ENCODE data around the gene KCNV2.

DNA sequence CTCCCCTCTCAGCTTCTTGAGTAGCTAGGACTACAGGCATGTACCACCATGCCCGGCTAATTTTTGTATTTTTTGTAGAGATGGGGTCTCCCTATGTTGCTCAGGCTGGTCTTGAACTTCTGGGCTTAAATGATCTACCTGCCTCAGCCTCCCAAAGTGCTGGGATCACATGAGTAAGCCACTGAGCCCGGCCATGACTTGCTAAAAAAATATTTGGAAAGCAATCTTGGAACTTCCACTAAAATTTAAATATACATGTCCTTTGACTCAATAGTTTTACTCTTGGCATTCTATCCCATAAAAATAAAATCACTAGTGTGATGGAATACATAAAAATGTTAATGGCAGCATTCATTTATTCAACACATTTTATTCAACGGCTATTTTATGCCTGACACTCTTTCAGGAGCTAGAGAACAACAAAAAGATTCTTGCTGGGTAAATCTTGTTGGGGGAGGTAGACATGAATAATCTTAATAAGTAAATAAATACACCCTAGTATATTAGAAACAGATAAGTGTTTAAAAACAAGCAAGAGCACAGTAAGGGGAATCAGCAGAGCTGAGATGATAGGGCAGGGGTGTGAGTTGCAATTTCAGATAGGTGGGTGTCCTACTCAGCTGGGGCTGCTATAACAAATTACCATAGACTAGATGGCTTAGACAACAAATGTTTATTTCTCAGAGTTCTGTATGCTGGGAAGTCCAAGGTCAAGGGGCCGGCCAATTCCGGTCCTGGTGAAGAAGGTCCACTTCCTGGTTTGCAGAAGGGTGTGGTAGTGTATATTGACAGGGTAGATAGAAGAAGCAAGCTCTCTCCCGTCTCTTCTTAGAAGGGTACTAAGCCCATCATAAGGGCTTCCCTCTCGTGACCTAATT lies 50.7 kb downstream of the KCNV2 start:
- TF ChIP-seq, protein P1, sequence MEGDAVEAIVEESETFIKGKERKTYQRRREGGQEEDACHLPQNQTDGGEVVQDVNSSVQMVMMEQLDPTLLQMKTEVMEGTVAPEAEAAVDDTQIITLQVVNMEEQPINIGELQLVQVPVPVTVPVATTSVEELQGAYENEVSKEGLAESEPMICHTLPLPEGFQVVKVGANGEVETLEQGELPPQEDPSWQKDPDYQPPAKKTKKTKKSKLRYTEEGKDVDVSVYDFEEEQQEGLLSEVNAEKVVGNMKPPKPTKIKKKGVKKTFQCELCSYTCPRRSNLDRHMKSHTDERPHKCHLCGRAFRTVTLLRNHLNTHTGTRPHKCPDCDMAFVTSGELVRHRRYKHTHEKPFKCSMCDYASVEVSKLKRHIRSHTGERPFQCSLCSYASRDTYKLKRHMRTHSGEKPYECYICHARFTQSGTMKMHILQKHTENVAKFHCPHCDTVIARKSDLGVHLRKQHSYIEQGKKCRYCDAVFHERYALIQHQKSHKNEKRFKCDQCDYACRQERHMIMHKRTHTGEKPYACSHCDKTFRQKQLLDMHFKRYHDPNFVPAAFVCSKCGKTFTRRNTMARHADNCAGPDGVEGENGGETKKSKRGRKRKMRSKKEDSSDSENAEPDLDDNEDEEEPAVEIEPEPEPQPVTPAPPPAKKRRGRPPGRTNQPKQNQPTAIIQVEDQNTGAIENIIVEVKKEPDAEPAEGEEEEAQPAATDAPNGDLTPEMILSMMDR (IDR thresholded peaks at IDR 0.05; ENCODE audit: insufficient read depth, low read depth, low read length) = no peak
- TF ChIP-seq EZH2 (IDR thresholded peaks at IDR 0.05; ENCODE audit: insufficient read depth, low read length) = no peak
